GM20000 (cell line): ENCODE data around the gene ALG2.
"Not testable (repeated sequence)": the region's sequence is repeated elsewhere in the genome, so short reads cannot be mapped to it uniquely, and the experiment has no call there.

Experiments
- DNase-seq: peaks from one replicate; pipeline ENCODE4 v3.0.0; 2012; ENCODE audit warnings: low spot score
- TF ChIP-seq, protein P1 (sequence below): IDR thresholded peaks from 2 replicates; pipeline ENCODE4 v1.5.1; 2012; ENCODE audit warnings: mild to moderate bottlenecking, control low read depth; ENCODE audit errors: extremely low read depth, missing control alignments

The ALG2 gene

DNA sequence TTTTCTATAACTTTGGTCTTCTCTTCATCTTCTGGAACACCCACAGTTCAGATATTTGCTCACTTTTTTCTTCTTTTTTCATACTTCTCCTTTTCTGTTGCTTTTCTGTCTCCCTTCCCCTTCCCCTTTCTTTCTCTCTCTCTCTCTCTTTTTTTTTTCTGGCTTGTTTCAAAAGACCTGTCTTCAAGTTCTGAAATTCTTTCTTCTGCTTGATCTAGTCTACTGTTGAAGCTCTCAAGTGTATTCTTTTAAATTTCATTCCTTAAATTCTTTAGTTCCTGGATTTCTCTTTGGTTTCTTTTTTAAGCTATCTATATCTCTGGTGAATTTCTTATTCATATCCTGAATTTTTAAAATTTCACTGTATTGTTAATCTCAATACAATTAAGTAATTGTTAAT, 11.2 kb downstream of the ALG2 start:
- no peak for DNase-seq
- TF ChIP-seq, protein P1, sequence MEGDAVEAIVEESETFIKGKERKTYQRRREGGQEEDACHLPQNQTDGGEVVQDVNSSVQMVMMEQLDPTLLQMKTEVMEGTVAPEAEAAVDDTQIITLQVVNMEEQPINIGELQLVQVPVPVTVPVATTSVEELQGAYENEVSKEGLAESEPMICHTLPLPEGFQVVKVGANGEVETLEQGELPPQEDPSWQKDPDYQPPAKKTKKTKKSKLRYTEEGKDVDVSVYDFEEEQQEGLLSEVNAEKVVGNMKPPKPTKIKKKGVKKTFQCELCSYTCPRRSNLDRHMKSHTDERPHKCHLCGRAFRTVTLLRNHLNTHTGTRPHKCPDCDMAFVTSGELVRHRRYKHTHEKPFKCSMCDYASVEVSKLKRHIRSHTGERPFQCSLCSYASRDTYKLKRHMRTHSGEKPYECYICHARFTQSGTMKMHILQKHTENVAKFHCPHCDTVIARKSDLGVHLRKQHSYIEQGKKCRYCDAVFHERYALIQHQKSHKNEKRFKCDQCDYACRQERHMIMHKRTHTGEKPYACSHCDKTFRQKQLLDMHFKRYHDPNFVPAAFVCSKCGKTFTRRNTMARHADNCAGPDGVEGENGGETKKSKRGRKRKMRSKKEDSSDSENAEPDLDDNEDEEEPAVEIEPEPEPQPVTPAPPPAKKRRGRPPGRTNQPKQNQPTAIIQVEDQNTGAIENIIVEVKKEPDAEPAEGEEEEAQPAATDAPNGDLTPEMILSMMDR = no peak

DNA sequence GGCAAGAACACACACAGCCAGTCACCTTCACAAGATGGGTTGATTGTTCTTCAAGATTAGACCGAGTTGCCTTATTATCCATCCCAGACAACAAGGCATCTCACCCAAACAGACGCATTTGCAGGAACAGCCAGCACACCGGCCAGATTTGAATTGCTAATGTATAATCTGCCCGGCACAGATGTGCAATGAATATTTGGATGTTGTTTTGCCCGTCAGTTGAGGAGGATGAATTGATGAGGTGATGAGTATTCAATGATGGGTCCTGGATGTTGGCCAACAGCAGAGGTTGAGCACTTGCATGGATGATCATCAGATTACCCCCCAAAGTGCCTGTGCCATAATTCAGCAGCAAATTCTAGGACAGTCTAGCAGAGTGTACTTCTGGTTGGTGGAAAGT, 20.1 kb downstream of the ALG2 start:
- no peak for DNase-seq
- TF ChIP-seq, protein P1 = no peak

DNA sequence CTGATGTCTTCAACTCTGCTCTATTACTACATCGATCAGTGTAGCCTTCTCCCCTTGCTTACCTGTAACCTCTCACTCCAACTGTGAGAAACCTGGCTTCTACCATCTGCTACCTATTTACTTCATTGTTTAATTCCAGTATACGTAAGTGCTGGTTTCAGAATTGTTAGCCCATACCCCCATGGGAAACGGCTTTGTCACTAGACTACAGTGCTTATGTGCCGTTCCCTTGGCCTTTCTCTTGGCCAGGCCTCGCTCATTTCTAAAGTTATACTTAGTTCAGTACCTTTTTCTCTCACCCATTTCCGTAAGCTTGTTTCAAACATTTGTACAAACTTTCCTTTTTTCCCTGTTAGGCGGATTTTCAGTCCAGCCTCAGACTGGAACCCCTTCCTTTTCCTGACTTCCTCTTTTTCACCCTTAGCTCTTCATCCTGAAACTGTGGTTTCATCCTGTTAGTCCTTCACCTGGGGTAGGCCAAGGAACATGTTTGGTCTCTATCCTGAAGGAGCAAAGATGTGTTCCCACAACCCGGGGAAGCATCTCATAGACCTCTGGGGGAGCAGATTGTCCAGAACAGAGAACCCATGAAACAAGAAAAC, 21.7 kb downstream of the ALG2 start:
- no peak for DNase-seq

DNA sequence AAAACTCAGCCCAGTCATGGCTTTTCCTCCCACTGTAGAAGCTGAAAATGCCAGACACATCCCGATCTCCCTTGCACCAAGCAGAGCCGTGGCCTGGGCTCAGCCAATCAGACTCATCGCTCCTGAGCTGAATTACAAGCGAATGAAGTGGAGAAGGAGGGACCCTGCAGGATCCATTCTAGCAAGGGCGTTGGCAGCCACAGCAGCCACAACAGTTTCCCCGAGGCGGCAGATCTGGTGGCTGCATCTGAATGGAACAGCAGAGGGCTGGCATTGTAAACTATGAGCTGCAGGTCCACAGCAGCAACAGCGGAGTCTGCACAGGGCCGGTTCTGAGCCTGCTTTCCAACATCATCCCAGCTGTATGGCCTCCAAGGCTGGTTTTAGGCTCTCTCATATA, 23.8 kb downstream of the ALG2 start:
- TF ChIP-seq, protein P1 = no peak
- no peak for DNase-seq

More for the DNA sequence above, 21.7 kb downstream of the ALG2 start:
- TF ChIP-seq, protein P1 = no peak

DNA sequence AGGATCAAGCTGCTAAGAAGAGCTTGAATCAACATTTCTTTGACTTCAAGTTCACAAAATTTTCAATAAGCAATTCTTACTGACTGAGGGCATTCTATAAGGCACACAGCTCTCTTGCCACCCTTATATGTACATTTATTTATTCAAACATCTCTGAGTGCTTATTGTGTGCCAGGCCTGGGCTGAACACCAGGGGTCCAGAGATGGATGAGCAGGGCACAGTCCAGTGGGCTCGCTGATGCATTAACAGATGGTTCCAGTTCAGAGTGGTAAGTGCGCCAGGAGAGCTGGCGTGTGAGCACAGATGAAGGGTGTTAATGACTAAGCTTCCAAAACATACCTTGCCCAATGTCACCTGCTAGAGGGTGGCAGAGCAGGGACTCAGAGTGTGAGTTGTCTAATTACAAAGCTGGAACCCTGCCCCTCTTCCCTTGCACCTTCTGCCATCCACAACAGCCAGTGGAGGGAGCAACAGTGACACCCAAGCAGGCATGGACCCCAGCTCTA, 24.6 kb downstream of the ALG2 start:
- DNase-seq = no peak

DNA sequence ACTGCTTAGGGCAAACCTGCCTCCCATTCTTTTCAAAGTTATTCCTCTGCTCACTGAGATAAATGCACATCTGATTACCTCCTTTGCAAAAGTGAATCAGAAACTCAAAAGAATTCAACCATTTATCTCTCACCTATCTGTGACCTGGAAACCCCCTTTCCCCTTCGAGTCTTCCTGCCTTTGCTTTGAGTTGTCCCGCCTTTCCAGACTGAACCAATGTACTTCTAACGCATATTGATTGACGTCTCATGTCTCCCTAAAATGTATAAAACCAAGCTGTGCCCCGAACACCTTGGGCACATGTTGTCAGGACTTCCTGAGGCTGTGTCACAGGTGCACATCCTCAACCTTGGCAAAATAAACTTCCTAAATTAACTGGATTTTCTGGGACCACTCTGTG, 25.3 kb downstream of the ALG2 start:
- not testable (repeated sequence) for DNase-seq

More for the DNA sequence above, 24.6 kb downstream of the ALG2 start:
- TF ChIP-seq, protein P1 = no peak

DNA sequence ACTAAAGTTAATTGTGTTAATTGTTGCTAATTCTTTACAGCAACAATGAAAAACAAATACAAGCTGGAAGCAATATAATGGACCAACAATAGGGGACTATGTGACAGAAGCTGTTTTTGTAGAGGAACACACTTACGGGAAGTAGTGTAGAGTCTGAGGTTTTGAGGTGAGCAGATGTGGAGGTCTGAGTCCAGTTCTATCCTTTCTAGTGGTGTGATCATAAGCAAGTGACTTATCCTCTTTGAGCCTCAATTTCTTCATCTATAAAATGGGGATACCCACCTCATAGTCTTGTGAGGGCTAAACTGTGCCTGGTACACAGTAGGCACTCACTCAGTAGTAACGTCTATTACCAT, 28.3 kb downstream of the ALG2 start:
- no peak for DNase-seq
- TF ChIP-seq, protein P1 = no peak

DNA sequence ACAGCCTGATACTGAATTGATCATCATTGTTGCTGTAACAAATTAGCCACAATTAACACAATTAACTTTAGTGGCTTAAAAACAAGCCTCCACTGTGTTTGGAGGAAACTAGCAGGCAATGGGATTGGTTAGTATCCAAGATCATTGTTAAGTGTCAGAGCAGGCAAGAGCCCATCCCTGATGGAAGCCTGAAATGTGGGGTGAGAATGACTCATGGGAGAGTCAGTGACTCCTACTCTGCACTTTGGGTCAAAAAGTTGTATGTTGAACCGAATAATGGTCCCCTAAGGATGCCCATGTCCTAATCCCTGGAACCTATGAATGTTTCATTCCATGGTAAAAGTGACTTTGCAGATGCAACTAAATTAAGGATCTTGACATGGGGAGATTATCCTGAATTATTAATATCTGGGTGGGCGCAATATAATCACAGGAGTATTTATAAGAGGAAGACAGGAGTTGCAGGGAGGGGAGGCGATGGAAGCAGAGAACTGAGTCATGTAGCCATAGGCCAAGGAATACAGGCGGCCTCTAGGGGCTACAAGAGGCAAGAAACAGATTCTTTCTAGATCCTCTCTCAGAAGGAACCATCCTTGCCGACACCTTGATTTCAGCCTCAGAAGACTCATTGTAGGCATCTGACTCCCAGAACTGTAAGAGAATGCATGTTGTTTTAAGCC, 28.8 kb downstream of the ALG2 start:
- no peak for DNase-seq
- TF ChIP-seq, protein P1 = no peak
